NCI-H2081 (cell line): ENCODE results near the gene GMDS.

ENCODE experiments used
- DNase-seq, 2 experiments: peaks; one replicate each; lab custom pipeline; 2025; lab: John Stamatoyannopoulos, UW

Gene GMDS

GRCh38 chr6:1832844-1833787 lies 412.3 kb downstream of the GMDS start:
- DNase-seq: peak; percentile 58 to 84

- no peak for DNase-seq
Measured at GRCh38 chr6:1832358-1832757, 413.0 kb downstream of the GMDS start.

DNA sequence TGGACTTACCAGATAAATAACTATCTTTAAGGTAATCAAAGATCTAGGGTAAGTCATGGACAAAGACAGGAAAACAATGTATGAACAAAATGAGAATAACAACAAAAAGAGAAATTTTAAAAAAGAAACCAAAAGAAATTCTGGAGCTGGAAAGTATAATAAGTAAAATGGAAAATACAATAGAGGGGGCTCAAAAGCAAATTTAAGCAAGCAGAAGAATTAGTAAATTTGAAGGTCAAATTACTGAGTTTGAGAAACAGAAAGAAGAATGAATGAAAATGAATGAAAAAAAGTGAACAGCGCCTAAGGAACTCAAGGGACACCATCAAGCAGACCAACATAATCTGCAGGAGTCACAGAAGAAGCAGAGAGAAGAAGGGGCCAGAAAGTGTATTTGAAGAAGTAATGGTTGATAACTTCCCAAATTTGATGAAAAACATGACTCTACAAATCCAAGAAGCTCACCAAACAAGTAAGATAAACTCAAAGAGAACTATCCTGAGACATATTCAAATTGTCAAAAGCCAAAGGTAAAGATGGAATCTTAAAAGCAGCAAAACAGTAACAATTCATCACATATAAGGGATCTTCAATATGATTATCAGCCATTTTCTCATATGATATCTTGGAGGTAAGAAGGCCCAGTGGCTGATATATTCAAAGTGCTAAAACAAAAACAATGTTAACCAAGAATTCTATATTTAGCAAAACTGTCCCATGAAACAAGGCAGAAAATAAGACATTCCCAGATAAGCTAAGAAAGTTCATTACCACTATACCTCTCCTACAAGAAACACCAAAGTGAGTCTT lies 417.2 kb downstream of the GMDS start:
- no peak for DNase-seq

DNA sequence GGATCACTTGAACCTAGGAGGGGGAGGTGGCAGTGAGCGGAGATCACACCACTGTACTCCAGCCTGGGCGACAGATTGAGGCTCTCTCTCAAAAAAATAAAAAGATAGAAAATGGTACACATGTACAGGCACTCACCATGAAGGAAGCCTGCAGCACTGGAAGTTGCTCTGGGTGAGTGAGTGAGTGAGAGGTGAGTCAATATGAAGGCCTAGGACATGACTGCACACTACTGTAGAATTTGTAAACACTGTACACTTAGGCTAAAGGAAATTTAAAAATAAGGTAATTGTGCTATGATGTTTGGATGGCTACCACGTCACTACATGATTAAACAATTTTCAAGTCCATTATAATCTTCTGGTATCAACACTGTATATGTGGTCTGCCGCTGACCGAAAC lies 419.5 kb downstream of the GMDS start:
- DNase-seq: no peak

- no peak for DNase-seq
Measured at GRCh38 chr6:1825277-1825676, 420.1 kb downstream of the GMDS start.

DNA sequence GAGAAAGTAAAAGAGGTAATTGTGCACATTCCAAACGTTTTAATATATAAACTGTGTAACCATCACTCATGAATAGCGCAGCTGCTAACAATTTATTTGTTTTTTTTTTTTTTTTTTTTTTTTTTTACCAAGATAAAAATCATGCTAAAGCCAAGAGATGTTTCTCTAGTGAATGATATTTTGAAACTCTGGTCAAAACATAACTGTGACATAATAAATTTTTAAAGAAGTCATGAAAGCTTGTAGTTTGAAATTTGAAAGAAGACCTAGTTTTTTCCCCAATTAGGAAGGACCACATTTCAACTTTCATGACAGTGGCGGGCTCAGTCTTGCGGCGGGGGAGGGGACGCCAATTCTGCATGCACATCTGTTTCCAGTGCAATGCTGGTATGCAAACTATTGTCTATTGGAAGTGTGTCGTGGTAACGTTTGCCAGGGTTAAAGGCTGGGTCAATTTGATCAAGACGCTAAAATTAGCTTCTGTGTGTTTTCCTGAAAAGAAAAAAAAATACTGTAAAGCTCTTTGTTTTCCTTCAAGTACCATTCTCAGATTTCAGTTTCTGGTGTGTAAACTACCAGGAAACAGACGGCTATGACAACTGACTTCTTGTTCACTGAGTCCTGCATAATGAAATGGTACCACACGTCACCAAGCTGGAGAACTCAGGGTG lies 423.8 kb downstream of the GMDS start:
- peak in 1 of 2 experiments; percentile 38 for DNase-seq

- no peak for DNase-seq
Measured at GRCh38 chr6:1821164-1821512, 424.3 kb downstream of the GMDS start.

DNA sequence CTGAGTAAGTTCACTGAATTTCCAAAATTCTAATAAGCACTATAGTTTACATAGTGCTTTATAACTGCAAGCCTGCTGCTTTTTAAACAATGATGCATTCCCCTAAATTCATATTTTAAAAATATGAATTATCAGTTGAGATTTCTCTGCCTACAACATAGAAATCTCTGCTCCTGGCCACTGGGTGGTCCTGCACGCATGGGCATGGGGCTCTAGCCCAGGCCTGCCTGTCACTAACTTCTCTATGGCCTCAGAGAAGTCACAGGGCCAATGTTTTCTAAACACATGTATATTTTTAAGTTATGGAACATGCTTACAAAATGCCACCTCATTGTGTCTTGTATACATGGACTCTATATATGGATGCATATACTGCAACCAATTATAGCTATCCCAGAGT lies 424.7 kb downstream of the GMDS start:
- DNase-seq: no peak

DNA sequence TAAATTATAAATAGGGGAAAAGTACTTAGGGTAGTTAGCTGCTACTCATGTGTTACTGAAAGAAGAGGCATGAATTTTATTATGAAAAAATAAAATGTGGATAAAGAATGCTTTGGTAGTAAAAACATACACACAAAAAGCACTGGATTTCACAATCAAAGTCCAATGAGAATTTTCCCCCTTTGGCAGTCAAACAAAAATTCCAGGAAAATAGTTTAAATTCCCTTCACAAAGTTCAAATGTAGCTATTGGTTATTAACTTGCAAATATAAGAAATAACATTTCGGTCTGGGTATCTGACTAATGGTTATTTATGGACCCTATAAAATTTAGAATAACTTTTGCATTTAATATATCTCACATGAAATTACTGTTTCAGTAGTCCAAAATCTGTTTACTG lies 425.2 kb downstream of the GMDS start:
- DNase-seq: no peak

GRCh38 chr6:1819007-1819406 lies 426.4 kb downstream of the GMDS start:
- no peak for DNase-seq

GRCh38 chr6:1817033-1817761 lies 428.2 kb downstream of the GMDS start:
- DNase-seq: no peak

GRCh38 chr6:1815827-1816452 lies 429.5 kb downstream of the GMDS start:
- DNase-seq: no peak

- DNase-seq: no peak
Measured at GRCh38 chr6:1814279-1814678, 431.1 kb downstream of the GMDS start.

GRCh38 chr6:1812487-1812886 lies 432.9 kb downstream of the GMDS start:
- DNase-seq: no peak

- no peak for DNase-seq
Measured at GRCh38 chr6:1812034-1812433, 433.4 kb downstream of the GMDS start.

GRCh38 chr6:1810880-1811279 lies 434.5 kb downstream of the GMDS start:
- DNase-seq: no peak

GRCh38 chr6:1809291-1809988 lies 436.0 kb downstream of the GMDS start:
- no peak for DNase-seq

DNA sequence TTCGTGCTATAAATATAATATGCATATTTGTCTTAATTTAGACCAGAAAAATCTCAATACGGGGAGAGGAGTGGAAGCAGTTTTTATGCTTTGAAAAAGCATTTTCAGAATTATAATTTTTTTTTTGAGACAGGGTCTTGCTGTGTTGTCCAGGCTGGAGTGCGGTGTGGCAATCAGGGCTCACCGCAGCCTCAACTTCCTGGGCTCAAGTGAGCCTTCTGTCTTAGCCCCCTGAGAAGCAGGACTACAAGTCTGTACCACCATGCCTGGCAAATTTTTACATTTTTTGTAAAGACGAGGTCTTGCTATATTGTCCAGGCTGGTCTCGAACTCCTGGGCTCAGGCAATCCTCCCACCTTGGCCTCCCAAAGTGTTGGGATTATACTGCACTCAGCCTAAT lies 438.5 kb downstream of the GMDS start:
- DNase-seq: no peak

DNA sequence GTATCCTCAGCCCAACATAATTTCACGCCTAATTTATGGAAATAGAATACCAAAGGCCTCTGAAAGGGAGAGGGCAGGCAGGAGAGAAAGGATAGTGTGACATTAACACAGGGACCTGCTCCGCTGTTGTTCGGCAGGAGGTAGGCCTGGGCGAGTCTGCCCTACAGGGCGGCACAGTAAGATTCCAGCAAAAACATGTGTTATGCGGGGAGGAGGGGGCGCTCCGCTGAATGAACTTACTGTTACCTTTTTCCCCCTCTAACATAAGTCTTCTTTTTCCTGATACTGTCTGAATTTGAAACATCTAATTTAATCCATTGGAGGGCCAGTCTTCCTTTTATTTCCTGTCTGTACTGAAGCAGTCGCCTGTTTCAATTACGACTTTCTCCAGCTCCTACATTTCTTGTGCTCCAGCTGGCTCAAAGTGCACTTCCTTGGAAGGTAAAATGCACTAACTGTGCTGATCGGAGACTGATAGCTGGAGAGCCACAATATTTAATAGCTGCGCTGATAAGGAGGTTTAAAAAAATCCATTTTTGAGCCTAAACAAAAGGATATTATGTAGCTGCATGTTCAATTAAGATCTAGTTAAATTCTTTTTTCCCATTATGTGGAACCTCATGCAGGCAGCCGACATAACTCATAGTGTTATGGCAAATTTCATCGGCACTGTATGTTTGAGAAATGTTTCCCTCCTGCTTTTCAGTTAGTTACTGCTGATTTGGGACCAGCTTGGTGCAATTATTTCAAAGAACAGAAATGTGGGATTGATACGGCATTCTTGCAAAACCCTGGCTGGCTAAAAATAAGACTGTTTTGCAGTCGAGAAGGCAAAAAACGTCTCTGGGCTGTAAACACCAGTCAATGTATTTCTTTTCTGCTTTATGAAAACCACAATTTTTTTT lies 442.7 kb downstream of the GMDS start:
- no peak for DNase-seq

DNA sequence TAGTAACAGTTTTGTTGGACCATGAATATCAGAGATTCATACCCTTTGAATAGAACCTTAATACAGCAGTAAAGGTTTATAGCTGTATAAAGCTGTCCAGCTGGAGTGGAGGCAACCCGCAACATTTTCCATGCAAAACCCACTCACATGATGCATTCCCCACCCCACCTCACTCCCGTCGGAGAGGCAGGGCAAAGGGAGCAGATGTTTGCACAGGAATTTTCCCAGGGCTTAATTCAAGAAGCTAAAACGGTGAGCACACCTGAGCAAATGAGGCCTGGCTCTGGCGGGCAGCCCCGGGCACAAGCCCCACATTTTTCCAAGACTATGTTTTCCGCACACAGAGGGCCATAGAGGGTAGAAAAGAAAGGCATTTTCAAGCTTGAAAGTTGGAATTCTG lies 444.0 kb downstream of the GMDS start:
- DNase-seq: no peak
